Natural killer cell (primary cell): ENCODE data around the gene TCIRG1. TPM values are rescaled to one million over a fixed set of nuclear protein-coding genes. Genes with fewer than 3 reads are reported as not detected.
"Not testable (repeated sequence)": the region's sequence is repeated elsewhere in the genome, so short reads cannot be mapped to it uniquely, and the experiment has no call there.

Experiments
- ATAC-seq, 3 donors: fragments of 150-1000 bp in 2 of 3; fragments of 200-7000 bp in 1 of 3; cut with Tn5 transposase; 1 replicate in 1 of 3; 2 replicates in 2 of 3; pipeline ENCODE4 v1.10.0; 2021; ENCODE audit warnings: mild to moderate bottlenecking in 2 of 3, moderate library complexity in 2 of 3
- DNase-seq, 2 donors: peaks; one replicate each; pipeline versions ENCODE4 v3.0.0 to v3.0.0-alpha.2; 2013 to 2021; ENCODE audit warnings: mixed read lengths in 1 of 2
- H3K27ac ChIP-seq: one replicate; pipeline ENCODE4 v1.5.1; 2013; ENCODE audit warnings: mild to moderate bottlenecking, low read length
- H3K27me3 ChIP-seq: one replicate; pipeline ENCODE4 v1.6.1; 2013; ENCODE audit warnings: low read length; ENCODE audit not compliant: control insufficient read depth, insufficient read depth
- H3K36me3 ChIP-seq: one replicate; pipeline ENCODE4 v1.6.1; 2013; ENCODE audit warnings: low read length; ENCODE audit not compliant: control insufficient read depth, insufficient read depth
- H3K4me1 ChIP-seq: one replicate; pipeline ENCODE4 v1.6.1; 2013; ENCODE audit warnings: low read length; ENCODE audit not compliant: control insufficient read depth, insufficient read depth
- H3K4me3 ChIP-seq: one replicate; pipeline ENCODE4 v1.5.1; 2013; ENCODE audit warnings: low read length
- H3K9me3 ChIP-seq: one replicate; pipeline ENCODE4 v1.6.1; 2013; ENCODE audit warnings: low read length; ENCODE audit not compliant: control insufficient read depth, insufficient read depth
- H3K27ac Mint-ChIP-seq, 2 donors: one replicate each; pipeline ENCODE4 v1.8.0; 2022; ENCODE audit warnings: mild to moderate bottlenecking in 2 of 2, mixed read lengths in 2 of 2, moderate library complexity in 1 of 2
- H3K27me3 Mint-ChIP-seq, 2 donors: one replicate each; pipeline ENCODE4 v1.8.0; 2022; ENCODE audit warnings: low read depth in 2 of 2, mixed read lengths in 2 of 2
- H3K36me3 Mint-ChIP-seq: one replicate; pipeline ENCODE4 v1.8.0; 2022; ENCODE audit warnings: mixed read lengths
- H3K4me1 Mint-ChIP-seq, 2 donors: one replicate each; pipeline ENCODE4 v1.8.0; 2022; ENCODE audit warnings: mixed read lengths in 2 of 2
- H3K4me3 Mint-ChIP-seq: one replicate; pipeline ENCODE4 v1.8.0; 2022; ENCODE audit warnings: mild to moderate bottlenecking, moderate library complexity, mixed read lengths
- H3K9me3 Mint-ChIP-seq, 2 donors: one replicate each; pipeline ENCODE4 v1.8.0; 2022; ENCODE audit warnings: mixed read lengths in 2 of 2
- CTCF ChIP-seq: fragments of 200-600 bp; IDR thresholded peaks from one replicate; pipeline ENCODE4 v1.8.0; 2022; ENCODE audit warnings: antibody characterized with exemption
- WGBS: methylation state at CpG from one replicate; pipeline ENCODE4 v1.1.7; 2013; ENCODE audit warnings: missing lambda C conversion rate; ENCODE audit not compliant: insufficient coverage; 5-methylcytosine and 5-hydroxymethylcytosine counted together
- intact Hi-C: fragments of 100-400 bp; cut with micrococcal nuclease; formaldehyde crosslinking; loops from one replicate; pipeline ENCODE4 v1.14.2; 2022
- total RNA-seq, 4 donors: library from RNA; stranded (reverse); fragments of 120-200 nt in 1 of 4; gene quantifications; one replicate each; pipeline versions ENCODE4 v1.2.3 to v1.2.4, GENCODE V29; 2013 to 2022

The TCIRG1 gene
- total RNA-seq: 100 to 1,000 TPM; 438 to 480 (median 465) TPM
- 237 TPM for total RNA-seq (2013)

GRCh38 chr11:68038718-68039525 lies at the start of gene TCIRG1:
Gene TCIRG1, plus strand, starts transcription at chr11:68039025. Its CDS starts 2,247 bp downstream, at chr11:68041272.
- no peaks in the 10 kb centered on the region for H3K27me3 ChIP-seq
- no peaks in the 10 kb centered on the region for H3K27me3 Mint-ChIP-seq
- H3K4me1 Mint-ChIP-seq: peaks cover 31 to 46% of the 10 kb centered on the region in 2 donors
- H3K27ac ChIP-seq: peak within 1 kb of the TSS; percentile 94
- no peaks in the 10 kb centered on the region for H3K36me3 Mint-ChIP-seq
- H3K36me3 ChIP-seq: peaks cover 24% of the 10 kb centered on the region
- H3K9me3 ChIP-seq: no peaks in the 10 kb centered on the region
- intact Hi-C loops: no loop called here
- no peaks in the 10 kb centered on the region for H3K9me3 Mint-ChIP-seq
- ATAC-seq: peak; percentile 39 to 42 (median 40)
- H3K27ac Mint-ChIP-seq: peak within 1 kb of the TSS; percentile 97 to 99
- peak in 1 of 2 donors; percentile 73 for DNase-seq
- WGBS: 6% methylated on average over 51 of the region's 51 CpGs
- H3K4me3 ChIP-seq: peak within 1 kb of the TSS; percentile 84
- peaks cover 74% of the 10 kb centered on the region for H3K4me1 ChIP-seq
- peak within 1 kb of the TSS; percentile 91 for H3K4me3 Mint-ChIP-seq
- no peak for TF ChIP-seq CTCF

GRCh38 chr11:67990546-67991346 lies 48.1 kb upstream of the TCIRG1 start:
- H3K4me1 Mint-ChIP-seq, H3K9me3 Mint-ChIP-seq, H3K36me3 ChIP-seq, H3K9me3 ChIP-seq, H3K4me3 Mint-ChIP-seq, H3K27me3 Mint-ChIP-seq, H3K36me3 Mint-ChIP-seq, H3K27me3 ChIP-seq, H3K27ac ChIP-seq, H3K4me3 ChIP-seq, H3K4me1 ChIP-seq, H3K27ac Mint-ChIP-seq, intact Hi-C loops, ATAC-seq: not testable (repeated sequence)
- WGBS: 57% methylated on average over 38 of the region's 58 CpGs
- DNase-seq: peak in 1 of 2 donors; percentile 26

GRCh38 chr11:67991347-67992121 lies 47.3 kb upstream of the TCIRG1 start:
- H3K4me3 ChIP-seq, H3K9me3 Mint-ChIP-seq, H3K27ac Mint-ChIP-seq, DNase-seq, H3K36me3 ChIP-seq, H3K36me3 Mint-ChIP-seq, intact Hi-C loops, H3K9me3 ChIP-seq, H3K4me1 ChIP-seq, H3K27ac ChIP-seq, H3K27me3 Mint-ChIP-seq, H3K4me3 Mint-ChIP-seq, ATAC-seq, H3K27me3 ChIP-seq, H3K4me1 Mint-ChIP-seq: not testable (repeated sequence)
- 76% methylated on average over 26 of the region's 70 CpGs for WGBS

- ATAC-seq, H3K36me3 Mint-ChIP-seq, H3K4me3 Mint-ChIP-seq, H3K27ac ChIP-seq, H3K27ac Mint-ChIP-seq, H3K27me3 Mint-ChIP-seq, H3K4me3 ChIP-seq, H3K9me3 ChIP-seq, H3K9me3 Mint-ChIP-seq, intact Hi-C loops, H3K36me3 ChIP-seq, H3K27me3 ChIP-seq: not testable (repeated sequence)
- DNase-seq: peak in 1 of 2 donors; percentile 55
- peaks cover 23 to 31% of the 10 kb centered on the region in 2 donors for H3K4me1 Mint-ChIP-seq
- peak; percentile 43 for TF ChIP-seq CTCF
- peaks cover 28% of the 10 kb centered on the region for H3K4me1 ChIP-seq
- WGBS: 32% methylated on average over 12 of the region's 12 CpGs
These were observed 45.0 kb upstream of the TCIRG1 start for GRCh38 chr11:67993821-67994220.

GRCh38 chr11:67994387-67994786 lies 44.4 kb upstream of the TCIRG1 start:
- H3K4me3 ChIP-seq, H3K9me3 Mint-ChIP-seq, H3K4me3 Mint-ChIP-seq, H3K27me3 ChIP-seq, H3K36me3 ChIP-seq, intact Hi-C loops, H3K27ac ChIP-seq, H3K27me3 Mint-ChIP-seq, DNase-seq, H3K27ac Mint-ChIP-seq, ATAC-seq, H3K9me3 ChIP-seq, H3K36me3 Mint-ChIP-seq: not testable (repeated sequence)
- peaks cover 24 to 31% of the 10 kb centered on the region in 2 donors for H3K4me1 Mint-ChIP-seq
- H3K4me1 ChIP-seq: peaks cover 34% of the 10 kb centered on the region
- 93% methylated on average over 5 of the region's 5 CpGs for WGBS

GRCh38 chr11:67995129-67995528 lies 43.7 kb upstream of the TCIRG1 start:
- H3K4me1 ChIP-seq: peaks cover 41% of the 10 kb centered on the region
- H3K36me3 ChIP-seq, H3K27me3 ChIP-seq, H3K27me3 Mint-ChIP-seq, H3K36me3 Mint-ChIP-seq, ATAC-seq, DNase-seq, H3K9me3 ChIP-seq, H3K27ac Mint-ChIP-seq, H3K4me3 Mint-ChIP-seq, H3K4me3 ChIP-seq, H3K9me3 Mint-ChIP-seq, H3K27ac ChIP-seq, intact Hi-C loops: not testable (repeated sequence)
- 98% methylated on average over 3 of the region's 3 CpGs for WGBS
- H3K4me1 Mint-ChIP-seq: peaks cover 24 to 31% of the 10 kb centered on the region in 2 donors
